OCI-LY7 (cell line): ENCODE data around the gene AP4S1. TPM values are rescaled to one million over a fixed set of nuclear protein-coding genes. Genes with fewer than 3 reads are reported as not detected.

ENCODE experiments used
- BruUV-seq: library from RNA; stranded (reverse); fragments of 400-500 nt; replicated peaks from 2 replicates; lab custom pipeline; 2021; lab: Mats Ljungman, UMichigan
- CTCF ChIA-PET: fragments of 300-600 bp; sonication (Branson Sonifier 250); formaldehyde crosslinking; loops from one replicate; lab custom pipeline; 2022; ENCODE audit warnings: antibody characterized with exemption; ENCODE audit not compliant: unreplicated experiment; lab: Charles Lee
- POLR2A ChIA-PET: fragments of 300-600 bp; sonication (Branson Sonifier 250); formaldehyde crosslinking; loops from one replicate; lab custom pipeline; 2022; ENCODE audit warnings: antibody characterized with exemption; lab: Charles Lee
- DNase-seq: peaks from one replicate; pipeline ENCODE4 v3.0.0-alpha.2; 2015; ENCODE audit warnings: low spot score
- H2AFZ ChIP-seq: fragments of 200-600 bp; sonication (generic), shearing (Covaris generic); 2 replicates; pipeline ENCODE4 v1.6.1; 2014; ENCODE audit warnings: mild to moderate bottlenecking, antibody characterized with exemption, low read length, moderate library complexity
- H3K27ac ChIP-seq: fragments of 200-600 bp; sonication (generic); 2 replicates; pipeline ENCODE4 v1.5.1; 2014; ENCODE audit warnings: mixed run types, low read depth, mild to moderate bottlenecking, moderate library complexity, low read length, inconsistent platforms; ENCODE audit not compliant: poor library complexity, severe bottlenecking
- H3K36me3 ChIP-seq: fragments of 200-600 bp; sonication (generic); 2 replicates; pipeline ENCODE4 v1.6.1; 2014; ENCODE audit warnings: mild to moderate bottlenecking, antibody characterized with exemption, low read length, moderate library complexity, mixed read lengths; ENCODE audit not compliant: insufficient read depth
- H3K4me1 ChIP-seq: fragments of 200-600 bp; sonication (generic); 2 replicates; pipeline ENCODE4 v1.5.1; 2014; ENCODE audit warnings: mild to moderate bottlenecking, low read length; ENCODE audit not compliant: insufficient read depth, poor library complexity, severe bottlenecking
- H3K4me2 ChIP-seq: fragments of 200-600 bp; sonication (generic); 2 replicates; pipeline ENCODE4 v1.6.1; 2014; ENCODE audit warnings: mild to moderate bottlenecking, low read length
- H3K4me3 ChIP-seq: fragments of 200-600 bp; sonication (generic); 2 replicates; pipeline ENCODE4 v1.5.1; 2014; ENCODE audit warnings: mild to moderate bottlenecking, low read depth, low read length; ENCODE audit not compliant: poor library complexity, severe bottlenecking
- H3K79me2 ChIP-seq: fragments of 200-600 bp; sonication (generic); 2 replicates; pipeline ENCODE4 v1.6.1; 2016; ENCODE audit warnings: low read depth, mild to moderate bottlenecking, low read length, moderate library complexity, mixed read lengths; ENCODE audit not compliant: insufficient read depth
- H3K9me2 ChIP-seq: fragments of 200-600 bp; sonication (generic); 2 replicates; pipeline ENCODE4 v1.6.1; 2016; ENCODE audit warnings: mild to moderate bottlenecking, low read length, mixed read lengths; ENCODE audit not compliant: insufficient read depth
- H3K9me3 ChIP-seq: fragments of 200-600 bp; sonication (generic); 2 replicates; pipeline ENCODE4 v1.6.1; 2014; ENCODE audit warnings: mild to moderate bottlenecking, mixed run types, low read length, mixed read lengths
- H4K20me1 ChIP-seq: fragments of 200-600 bp; sonication (generic); 2 replicates; pipeline ENCODE4 v1.6.1; 2014; ENCODE audit warnings: mild to moderate bottlenecking, antibody characterized with exemption, low read length, moderate library complexity, mixed read lengths; ENCODE audit not compliant: insufficient read depth
- CTCF ChIP-seq: fragments of 200-600 bp; sonication (generic); conservative IDR thresholded peaks from 2 replicates; pipeline ENCODE4 v1.5.1; 2014; ENCODE audit warnings: mild to moderate bottlenecking, antibody characterized with exemption, low read length, moderate library complexity, mixed read lengths
- EZH2phosphoT487 ChIP-seq: fragments of 200-600 bp; sonication (generic); IDR thresholded peaks from 2 replicates; pipeline ENCODE4 v1.6.1; 2018; ENCODE audit warnings: low read depth, borderline replicate concordance, mild to moderate bottlenecking, mixed run types, antibody characterized with exemption, low read length, moderate library complexity, mixed read lengths
- intact Hi-C: fragments of 100-400 bp; cut with micrococcal nuclease; formaldehyde crosslinking; loops from one replicate; pipeline ENCODE4 v1.10.0; 2022; ENCODE audit not compliant: unreplicated experiment
- total RNA-seq, 2 experiments: library from RNA; depleted of rRNA in 1 of 2; stranded (reverse); fragments of >200 nt in 1 of 2; shearing (Covaris generic) in 1 of 2; gene quantifications; 2 replicates each; pipeline ENCODE4 v1.2.3, GENCODE V29; 2014 to 2022

Gene AP4S1
- total RNA-seq, 2 experiments from 2014 or later = 7.6 to 10.4 TPM

- H3K4me1 ChIP-seq = no peaks in the 10 kb centered on the region
- no peak overlapping the region for H2AFZ ChIP-seq
- H3K36me3 ChIP-seq = peaks cover 29% of the 10 kb centered on the region
- CTCF ChIA-PET = no interaction called here
- H4K20me1 ChIP-seq = peaks cover 11% of the 10 kb centered on the region; the same call in 1 of the 2 replicates
- TF ChIP-seq EZH2phosphoT487 (no peak), CTCF (no peak)
- no peak overlapping the region for H3K4me2 ChIP-seq
- H3K9me2 ChIP-seq = no peaks in the 10 kb centered on the region
- POLR2A ChIA-PET = no interaction called here
- BruUV-seq = no TSS peak
- no peak overlapping the region for H3K27ac ChIP-seq
- no peaks in the 10 kb centered on the region for H3K9me3 ChIP-seq
- H3K4me3 ChIP-seq = no peak overlapping the region
- no peak for DNase-seq
- peaks cover 90% of the 10 kb centered on the region for H3K79me2 ChIP-seq
- intact Hi-C loops = no loop called here
These were observed 11.6 kb upstream of the AP4S1 start for GRCh38 chr14:31013841-31014240.

GRCh38 chr14:31018057-31018645 lies 7.3 kb upstream of the AP4S1 start:
- DNase-seq = no peak
- Histone ChIP-seq H3K4me3 (no peak overlapping the region), H3K36me3 (peaks cover 47% of the 10 kb centered on the region), H3K9me3 (no peaks in the 10 kb centered on the region), H3K27ac (no peak overlapping the region), H3K4me1 (peaks cover 5% of the 10 kb centered on the region), H3K4me2 (no peak overlapping the region), H3K79me2 (peaks cover 90% of the 10 kb centered on the region), H4K20me1 (peaks cover 14% of the 10 kb centered on the region; the same call in 1 of the 2 replicates), H2AFZ (no peak overlapping the region), H3K9me2 (no peaks in the 10 kb centered on the region)
- BruUV-seq = no TSS peak
- ChIA-PET CTCF (interaction anchor here (0.6 kb wide), 1 partner anchor 150 kb away, joined by 3 read pairs; no protein-coding TSS in a partner anchor), POLR2A (interaction anchor here (0.7 to 1.1 kb wide), 2 partner anchors 13 to 23 kb away, joined by 3 to 7 read pairs; no protein-coding TSS in a partner anchor)
- TF ChIP-seq CTCF (no peak), EZH2phosphoT487 (no peak)
- intact Hi-C loops = no loop called here

DNA sequence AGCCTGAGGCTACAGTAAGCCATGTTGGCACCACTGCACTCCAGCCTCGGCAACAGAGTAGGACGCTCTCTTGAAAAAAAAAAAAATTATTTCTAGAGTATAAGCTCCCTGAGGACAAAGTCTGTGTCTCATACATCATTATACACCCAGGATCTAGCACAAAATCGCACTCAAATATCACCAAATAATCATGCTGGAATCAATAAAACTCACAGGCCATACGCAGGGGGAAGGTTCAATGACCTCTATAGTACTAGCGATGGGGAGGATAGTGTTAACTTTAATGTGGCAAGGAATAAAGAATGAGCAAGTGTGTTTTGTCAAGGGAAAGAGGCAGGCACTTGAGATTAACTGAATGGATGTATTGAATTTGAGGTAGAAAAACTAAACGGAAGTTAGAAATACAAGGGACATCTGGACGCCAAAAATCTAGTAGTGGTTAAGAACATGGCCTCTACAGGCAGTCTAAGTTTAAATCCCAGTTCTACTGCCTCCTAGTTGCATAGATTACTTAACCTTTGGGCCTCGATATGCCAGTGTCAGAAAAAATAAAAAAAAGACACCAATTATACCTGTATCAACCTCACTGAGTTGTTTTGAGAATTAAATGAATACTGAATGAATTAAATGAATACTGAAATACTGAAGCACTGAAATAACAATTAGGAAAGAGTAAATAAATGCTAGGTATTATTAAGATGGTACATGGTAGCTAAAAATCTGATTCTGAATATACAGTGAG lies 4.4 kb upstream of the AP4S1 start:
- peaks cover 90% of the 10 kb centered on the region for H3K79me2 ChIP-seq
- H2AFZ ChIP-seq = no peak overlapping the region
- BruUV-seq = no TSS peak
- no peaks in the 10 kb centered on the region for H3K9me3 ChIP-seq
- H3K4me3 ChIP-seq = no peak overlapping the region
- peaks cover 29% of the 10 kb centered on the region for H4K20me1 ChIP-seq
- POLR2A ChIA-PET = interaction anchor here (0.7 to 1.1 kb wide), 2 partner anchors 34 to 97 kb away, joined by 3 to 4 read pairs; no protein-coding TSS in a partner anchor
- H3K9me2 ChIP-seq = no peaks in the 10 kb centered on the region
- peaks cover 46% of the 10 kb centered on the region for H3K36me3 ChIP-seq
- H3K4me2 ChIP-seq = no peak overlapping the region
- no peak for DNase-seq
- H3K4me1 ChIP-seq = peaks cover 19% of the 10 kb centered on the region
- H3K27ac ChIP-seq = no peak overlapping the region
- intact Hi-C loops = no loop called here
- CTCF ChIA-PET = no interaction called here
- no peak for TF ChIP-seq CTCF
- TF ChIP-seq EZH2phosphoT487 = no peak
